Heart right ventricle (tissue), 16 donors: ENCODE data around the gene ERF. TPM values are rescaled to one million over a fixed set of nuclear protein-coding genes. Genes with fewer than 3 reads are reported as not detected.

Experiments used
- ATAC-seq, 8 donors: fragments of 200-7000 bp; cut with Tn5 transposase; one replicate each; pipeline ENCODE4 v1.9.1; 2020; ENCODE audit warnings: mild to moderate bottlenecking in 8 of 8, moderate library complexity in 8 of 8, moderate number of reproducible peaks in 1 of 8
- DNase-seq, 2 donors: peaks; one replicate each; pipeline ENCODE4 v3.0.0-alpha.2; 2020
- H3K27ac ChIP-seq, 10 donors: fragments of 200-600 bp; sonication (generic) in 2 of 10; one replicate each; pipeline versions ENCODE4 v1.5.0 to v1.8.0; 2020 to 2022; ENCODE audit warnings: mild to moderate bottlenecking in 3 of 10
- H3K27me3 ChIP-seq, 7 donors: fragments of 200-600 bp; one replicate each; pipeline ENCODE4 v1.8.0; 2021 to 2022; ENCODE audit warnings: mild to moderate bottlenecking in 2 of 7
- H3K36me3 ChIP-seq, 9 donors: fragments of 200-600 bp; sonication (generic) in 1 of 9; one replicate each; pipeline versions ENCODE4 v1.5.0 to v1.8.0; 2020 to 2022; ENCODE audit warnings: mild to moderate bottlenecking in 2 of 9
- H3K4me1 ChIP-seq, 9 donors: fragments of 200-600 bp; sonication (generic) in 1 of 9; one replicate each; pipeline versions ENCODE4 v1.5.0 to v1.8.0; 2020 to 2022; ENCODE audit warnings: mild to moderate bottlenecking in 4 of 9
- H3K4me3 ChIP-seq, 10 donors: fragments of 200-600 bp; sonication (generic) in 2 of 10; one replicate each; pipeline versions ENCODE4 v1.5.0 to v1.8.0; 2020 to 2022; ENCODE audit warnings: mild to moderate bottlenecking in 7 of 10, moderate library complexity in 2 of 10
- H3K9me3 ChIP-seq, 11 donors: fragments of 200-600 bp in 10 of 11; sonication (generic) in 2 of 11; one replicate each; pipeline versions ENCODE4 v1.5.0 to v1.8.0; 2013 to 2022; ENCODE audit warnings: mild to moderate bottlenecking in 2 of 11, control low read depth in 1 of 11, moderate library complexity in 1 of 11
- WGBS, 2 donors: extraction: QIAGEN DNeasy Blood & Tissue Kit; methylation state at CpG; one replicate each; pipeline ENCODE4 v1.1.7; 2013; ENCODE audit warnings: inconsistent platforms in 1 of 2; 5-methylcytosine and 5-hydroxymethylcytosine counted together
- intact Hi-C, 10 donors: fragments of 100-400 bp; cut with DNase I; formaldehyde crosslinking; loops; one replicate each; pipeline versions ENCODE4 v1.11.1 to v1.14.2; 2022
- polyA plus RNA-seq, 2 donors: library from polyadenylated mRNA; stranded (reverse); fragments of 200-250 nt; gene quantifications; one replicate each; pipeline ENCODE4 v1.2.3, GENCODE V29; 2013
- total RNA-seq, 10 donors: library from RNA; stranded (reverse); fragmentation: NEBNext Ultra II Directional in 3 of 10; extraction: Animal tissue kit (Norgen Biotek cat#: 25700) in 3 of 10; gene quantifications; one replicate each; pipeline versions ENCODE4 v1.2.1 to v1.2.4, GENCODE V29; 2021 to 2023
- TF ChIP-seq, protein P1 (sequence below), 9 donors: fragments of 200-600 bp; sonication (generic) in 2 of 9; IDR thresholded peaks; one replicate each; pipeline versions ENCODE4 v1.5.0 to v1.8.0; 2021 to 2022; ENCODE audit warnings: antibody characterized with exemption in 9 of 9, mild to moderate bottlenecking in 5 of 9, moderate library complexity in 1 of 9
- donor health status: Arrhythmogenic right ventricular cardiomyopathy.
- donor health status: ischemic (EF 13 %, LVEDD 7.1; RV severe dilation, severe dysfunction).
- donor health status: healthy with polysubstance abuse.
- donor health status: DM: no; HTN: yes; CAD: no.
- donor health status: DM: no; HTN: no; CAD: no.
- donor health status: ischemic (EF 25% LVEDD 6.9; RV normal size, moderate dysfunction).
- donor health status: ischemic (EF 25% LVEDD 5.7; RV mildly dilated, moderate dysfunction).
- donor health status: healthy.
- donor health status: DM: yes; HTN: yes; CAD: no.
- donor health status: Ischemic cardiomyopathy.
- donor health status: ischemic (EF 35%, LVEDD 5.7; RV mildly dilated, moderate dysfunction).
- donor health status: nonischemic (EF 11% LVEDD 7.7; RV severe dilation, severe dysfunction).
- donor health status: DM: yes; HTN: yes; CAD: no.
- donor health status: PGD.
- donor health status: ischemic (EF 29% LVEDD 5.4; RV normal size, mild dysfunction).
- donor health status: nonischemic (EF 23%, LVEDD 6.1; RV moderate dilation, normal function).

Gene ERF
- total and polyA plus RNA-seq, 12 donors, result 29.8 to 49.0 (median 32.9) TPM

DNA sequence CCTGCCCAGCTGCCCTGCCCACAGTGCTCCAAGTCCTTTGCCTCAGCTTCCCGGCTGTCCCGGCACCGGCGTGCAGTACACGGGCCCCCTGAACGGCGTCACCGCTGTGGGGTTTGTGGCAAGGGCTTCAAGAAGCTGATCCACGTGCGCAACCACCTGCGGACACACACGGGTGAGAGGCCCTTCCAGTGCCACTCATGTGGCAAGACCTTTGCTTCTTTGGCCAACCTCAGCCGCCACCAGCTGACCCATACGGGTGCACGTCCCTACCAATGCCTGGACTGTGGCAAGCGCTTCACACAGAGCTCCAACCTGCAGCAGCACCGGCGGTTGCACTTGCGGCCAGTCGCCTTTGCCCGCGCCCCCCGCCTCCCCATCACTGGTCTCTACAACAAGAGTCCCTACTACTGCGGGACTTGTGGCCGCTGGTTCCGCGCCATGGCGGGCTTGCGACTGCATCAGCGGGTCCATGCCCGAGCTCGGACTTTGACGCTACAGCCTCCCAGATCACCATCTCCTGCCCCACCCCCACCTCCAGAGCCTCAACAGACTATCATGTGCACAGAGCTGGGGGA is 29.1 kb downstream of the ERF start:
- no peaks in the 10 kb centered on the region for H3K27me3 ChIP-seq
- 95 to 97% methylated on average over 33 of the region's 33 CpGs for WGBS, 2 donors
- no peaks in the 10 kb centered on the region for H3K9me3 ChIP-seq
- intact Hi-C loops, result no loop called here
- DNase-seq (no peak), ATAC-seq (no peak)
- H3K4me3 ChIP-seq, result no peak overlapping the region
- H3K4me1 ChIP-seq, result peaks cover 3 to 19% (median 16%) of the 10 kb centered on the region in 9 donors
- peaks cover 0 to 77% (median 34%) of the 10 kb centered on the region in 9 donors for H3K36me3 ChIP-seq
- no peak overlapping the region for H3K27ac ChIP-seq
- TF ChIP-seq, protein P1, sequence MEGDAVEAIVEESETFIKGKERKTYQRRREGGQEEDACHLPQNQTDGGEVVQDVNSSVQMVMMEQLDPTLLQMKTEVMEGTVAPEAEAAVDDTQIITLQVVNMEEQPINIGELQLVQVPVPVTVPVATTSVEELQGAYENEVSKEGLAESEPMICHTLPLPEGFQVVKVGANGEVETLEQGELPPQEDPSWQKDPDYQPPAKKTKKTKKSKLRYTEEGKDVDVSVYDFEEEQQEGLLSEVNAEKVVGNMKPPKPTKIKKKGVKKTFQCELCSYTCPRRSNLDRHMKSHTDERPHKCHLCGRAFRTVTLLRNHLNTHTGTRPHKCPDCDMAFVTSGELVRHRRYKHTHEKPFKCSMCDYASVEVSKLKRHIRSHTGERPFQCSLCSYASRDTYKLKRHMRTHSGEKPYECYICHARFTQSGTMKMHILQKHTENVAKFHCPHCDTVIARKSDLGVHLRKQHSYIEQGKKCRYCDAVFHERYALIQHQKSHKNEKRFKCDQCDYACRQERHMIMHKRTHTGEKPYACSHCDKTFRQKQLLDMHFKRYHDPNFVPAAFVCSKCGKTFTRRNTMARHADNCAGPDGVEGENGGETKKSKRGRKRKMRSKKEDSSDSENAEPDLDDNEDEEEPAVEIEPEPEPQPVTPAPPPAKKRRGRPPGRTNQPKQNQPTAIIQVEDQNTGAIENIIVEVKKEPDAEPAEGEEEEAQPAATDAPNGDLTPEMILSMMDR (IDR thresholded peaks at IDR 0.05), result no peak

DNA sequence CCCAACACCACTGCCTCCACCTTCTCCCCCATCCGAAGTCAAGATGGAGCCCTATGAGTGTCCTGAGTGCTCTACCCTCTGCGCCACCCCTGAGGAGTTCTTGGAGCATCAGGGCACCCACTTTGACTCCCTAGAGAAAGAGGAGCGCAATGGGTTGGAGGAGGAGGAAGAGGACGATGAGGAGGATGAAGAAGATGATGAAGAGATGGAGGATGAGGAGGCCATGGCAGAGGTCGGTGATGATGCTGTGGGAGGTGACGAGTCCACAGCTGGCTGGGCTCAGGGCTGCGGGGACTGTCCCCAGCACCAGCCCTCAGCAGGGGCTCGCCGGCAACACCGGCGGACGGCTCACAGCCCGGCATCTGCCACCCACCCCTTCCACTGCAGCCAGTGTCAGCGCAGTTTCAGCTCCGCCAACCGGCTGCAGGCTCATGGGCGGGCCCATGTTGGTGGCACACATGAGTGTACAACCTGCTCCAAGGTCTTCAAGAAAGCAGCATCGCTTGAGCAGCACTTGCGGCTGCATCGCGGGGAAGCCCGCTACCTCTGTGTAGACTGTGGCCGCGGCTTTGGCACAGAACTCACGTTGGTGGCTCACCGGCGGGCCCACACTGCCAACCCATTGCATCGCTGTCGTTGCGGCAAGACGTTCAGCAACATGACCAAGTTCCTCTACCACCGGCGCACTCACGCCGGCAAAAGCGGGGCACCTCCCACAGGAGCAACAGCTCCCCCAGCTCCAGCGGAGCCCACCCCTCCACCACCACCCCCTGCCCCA is 29.8 kb downstream of the ERF start:
- intact Hi-C loops, result no loop called here
- ATAC-seq (no peak), DNase-seq (no peak)
- TF ChIP-seq, protein P1 (IDR thresholded peaks at IDR 0.05), result no peak
- WGBS, 2 donors, result 96% methylated on average over 37 of the region's 37 CpGs
- Histone ChIP-seq H3K36me3 (peaks cover 0 to 70% (median 30%) of the 10 kb centered on the region in 9 donors), H3K27me3 (no peaks in the 10 kb centered on the region), H3K9me3 (no peaks in the 10 kb centered on the region), H3K4me3 (no peak overlapping the region), H3K4me1 (peaks cover 4 to 19% (median 16%) of the 10 kb centered on the region in 9 donors), H3K27ac (no peak overlapping the region)

DNA sequence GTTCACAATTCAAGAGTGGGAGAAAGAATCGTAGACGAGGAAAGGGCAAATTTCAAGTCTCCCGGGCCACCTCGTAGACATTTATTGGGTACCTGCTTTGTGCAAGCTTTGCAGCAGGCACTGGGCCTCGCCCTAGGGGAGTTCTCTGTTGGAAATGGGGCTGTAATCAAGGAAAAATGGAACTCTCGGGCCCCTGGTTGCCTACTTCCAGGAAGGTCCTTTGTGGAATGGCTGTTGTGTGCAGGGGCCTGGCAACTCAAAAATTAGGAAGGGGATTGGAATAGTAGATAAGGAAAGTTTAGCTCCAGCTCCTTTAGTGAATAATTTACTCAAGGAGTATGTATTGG is 34.2 kb downstream of the ERF start:
- WGBS, 2 donors, result 3% methylated on average over 6 of the region's 6 CpGs
- intact Hi-C loops, result loop anchor here in 1 of 10 donors (1.0 kb wide), 1 partner anchor 22 kb away; the partner anchor contains the start of gene GSK3A

More for the DNA sequence above, 34.2 kb downstream of the ERF start:
- H3K4me3 ChIP-seq, result peak overlapping the region; percentile 65 to 96 (median 85)
- peaks cover 4 to 51% (median 39%) of the 10 kb centered on the region in 9 donors for H3K4me1 ChIP-seq
- peaks cover 0 to 26% (median 16%) of the 10 kb centered on the region in 9 donors for H3K36me3 ChIP-seq
- ATAC-seq, result no peak
- peak overlapping the region in 9 of 10 donors; percentile 68 to 98 (median 81) for H3K27ac ChIP-seq
- DNase-seq, result no peak
- no peaks in the 10 kb centered on the region for H3K9me3 ChIP-seq
- TF ChIP-seq, protein P1 (IDR thresholded peaks at IDR 0.05), result no peak
- H3K27me3 ChIP-seq, result no peaks in the 10 kb centered on the region
